ENCODE data around the gene POMGNT1.

POMGNT1 gene

DNA sequence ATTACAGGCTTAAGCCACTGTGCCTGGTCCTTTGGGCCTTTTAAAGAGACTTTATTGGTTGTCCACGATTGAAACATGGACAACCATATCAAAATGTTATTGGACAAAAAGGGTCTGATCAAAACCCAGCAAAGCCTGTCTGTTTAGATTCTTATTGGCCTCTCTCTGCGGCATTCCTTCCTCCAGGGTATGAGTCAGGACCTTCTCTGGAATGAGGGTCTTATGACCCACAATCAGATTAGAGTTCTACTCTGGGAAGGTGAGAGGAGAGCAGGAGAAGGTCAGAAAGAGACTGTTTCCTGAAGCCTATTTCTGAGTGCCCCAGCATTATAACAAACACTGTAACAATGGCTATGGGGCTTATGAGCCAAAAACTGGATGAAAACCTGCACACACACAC, 12.8 kb upstream of the POMGNT1 start:
- TF ChIP-seq, protein P1, sequence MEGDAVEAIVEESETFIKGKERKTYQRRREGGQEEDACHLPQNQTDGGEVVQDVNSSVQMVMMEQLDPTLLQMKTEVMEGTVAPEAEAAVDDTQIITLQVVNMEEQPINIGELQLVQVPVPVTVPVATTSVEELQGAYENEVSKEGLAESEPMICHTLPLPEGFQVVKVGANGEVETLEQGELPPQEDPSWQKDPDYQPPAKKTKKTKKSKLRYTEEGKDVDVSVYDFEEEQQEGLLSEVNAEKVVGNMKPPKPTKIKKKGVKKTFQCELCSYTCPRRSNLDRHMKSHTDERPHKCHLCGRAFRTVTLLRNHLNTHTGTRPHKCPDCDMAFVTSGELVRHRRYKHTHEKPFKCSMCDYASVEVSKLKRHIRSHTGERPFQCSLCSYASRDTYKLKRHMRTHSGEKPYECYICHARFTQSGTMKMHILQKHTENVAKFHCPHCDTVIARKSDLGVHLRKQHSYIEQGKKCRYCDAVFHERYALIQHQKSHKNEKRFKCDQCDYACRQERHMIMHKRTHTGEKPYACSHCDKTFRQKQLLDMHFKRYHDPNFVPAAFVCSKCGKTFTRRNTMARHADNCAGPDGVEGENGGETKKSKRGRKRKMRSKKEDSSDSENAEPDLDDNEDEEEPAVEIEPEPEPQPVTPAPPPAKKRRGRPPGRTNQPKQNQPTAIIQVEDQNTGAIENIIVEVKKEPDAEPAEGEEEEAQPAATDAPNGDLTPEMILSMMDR (IDR thresholded peaks at IDR 0.05; ENCODE audit: low read depth, low read length, missing control alignments), result no peak
- H3K4me3 ChIP-seq (ENCODE audit: low read depth, low read length), result no peak overlapping the region
- H3K36me3 ChIP-seq (replicated peaks), result no peaks in the 10 kb centered on the region
- DNase-seq, result no peak
- in situ Hi-C loops (cut with HindIII; ENCODE audit: low pct_ligation_motif_present, low sequenced_read_pairs), result no loop called here
- no peaks in the 10 kb centered on the region for H3K27me3 ChIP-seq (replicated peaks)
- H3K27ac ChIP-seq, result no peak overlapping the region

GRCh38 chr1:46210561-46210960, 12.3 kb upstream of the POMGNT1 start:
- H3K27ac ChIP-seq, result no peak overlapping the region
- in situ Hi-C loops (cut with HindIII; ENCODE audit: low pct_ligation_motif_present, low sequenced_read_pairs), result no loop called here
- no peaks in the 10 kb centered on the region for H3K36me3 ChIP-seq (replicated peaks)
- TF ChIP-seq, protein P1 (IDR thresholded peaks at IDR 0.05; ENCODE audit: low read depth, low read length, missing control alignments), result no peak
- no peak overlapping the region for H3K4me3 ChIP-seq (ENCODE audit: low read depth, low read length)
- no peaks in the 10 kb centered on the region for H3K27me3 ChIP-seq (replicated peaks)
- no peak for DNase-seq

GRCh38 chr1:46206399-46206798, 8.2 kb upstream of the POMGNT1 start:
- in situ Hi-C loops (cut with HindIII; ENCODE audit: low pct_ligation_motif_present, low sequenced_read_pairs), result no loop called here
- no peak overlapping the region for H3K4me3 ChIP-seq (ENCODE audit: low read depth, low read length)

DNA sequence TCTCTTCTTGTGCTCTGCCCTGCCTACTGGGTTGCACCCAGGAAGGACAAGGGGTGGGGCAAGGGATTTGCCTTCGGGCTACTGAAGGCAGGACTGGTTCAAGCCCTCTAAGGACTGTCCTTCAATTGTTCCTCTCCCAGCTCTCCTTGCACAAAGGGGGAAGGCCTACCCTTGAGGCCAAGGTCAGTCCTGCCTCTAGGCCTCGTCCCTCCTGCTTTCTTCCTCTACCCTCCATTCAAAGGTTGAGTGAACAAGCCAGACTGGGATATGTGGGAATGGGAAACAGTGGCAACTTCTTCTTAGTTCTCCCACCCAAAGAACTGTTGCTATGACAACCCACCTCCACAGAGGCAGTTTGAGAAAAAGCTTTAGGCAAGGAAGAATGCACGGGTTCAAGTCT, 7.6 kb upstream of the POMGNT1 start:
- TF ChIP-seq, protein P1 (IDR thresholded peaks at IDR 0.05; ENCODE audit: low read depth, low read length, missing control alignments), result no peak
- H3K36me3 ChIP-seq (replicated peaks), result no peaks in the 10 kb centered on the region
- in situ Hi-C loops (cut with HindIII; ENCODE audit: low pct_ligation_motif_present, low sequenced_read_pairs), result no loop called here
- H3K27ac ChIP-seq, result no peak overlapping the region
- H3K27me3 ChIP-seq (replicated peaks), result no peaks in the 10 kb centered on the region
- no peak for DNase-seq
- no peak overlapping the region for H3K4me3 ChIP-seq (ENCODE audit: low read depth, low read length)

More at GRCh38 chr1:46206399-46206798, 8.2 kb upstream of the POMGNT1 start:
- H3K27ac ChIP-seq, result no peak overlapping the region
- no peak for DNase-seq
- TF ChIP-seq, protein P1 (IDR thresholded peaks at IDR 0.05; ENCODE audit: low read depth, low read length, missing control alignments), result no peak
- H3K27me3 ChIP-seq (replicated peaks), result no peaks in the 10 kb centered on the region
- no peaks in the 10 kb centered on the region for H3K36me3 ChIP-seq (replicated peaks)

DNA sequence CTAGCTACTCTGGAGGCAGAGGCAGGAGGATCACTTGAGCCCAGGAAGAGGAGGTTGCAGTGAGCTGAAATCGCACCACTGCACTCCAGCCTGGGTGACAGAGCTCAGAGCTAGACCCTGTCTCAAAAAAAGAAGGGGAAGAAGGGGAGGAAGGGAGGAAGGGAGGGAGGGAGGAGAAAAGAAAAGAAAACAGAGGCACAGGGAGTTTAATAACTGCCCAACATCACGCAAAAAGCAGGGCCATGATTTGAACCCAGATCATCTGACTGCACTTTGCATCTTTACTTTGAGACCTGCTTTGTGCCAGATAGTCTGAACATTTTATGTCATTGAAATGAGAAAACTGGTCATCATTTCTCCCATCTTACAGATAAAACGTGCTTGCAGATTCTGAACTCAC, 6.9 kb upstream of the POMGNT1 start:
- no peaks in the 10 kb centered on the region for H3K36me3 ChIP-seq (replicated peaks)
- no peak overlapping the region for H3K4me3 ChIP-seq (ENCODE audit: low read depth, low read length)
- in situ Hi-C loops (cut with HindIII; ENCODE audit: low pct_ligation_motif_present, low sequenced_read_pairs), result no loop called here
- H3K27me3 ChIP-seq (replicated peaks), result no peaks in the 10 kb centered on the region
- DNase-seq, result no peak
- TF ChIP-seq, protein P1 (IDR thresholded peaks at IDR 0.05; ENCODE audit: low read depth, low read length, missing control alignments), result no peak
- H3K27ac ChIP-seq, result no peak overlapping the region

GRCh38 chr1:46204406-46204742, 6.1 kb upstream of the POMGNT1 start:
- Histone ChIP-seq H3K4me3 (ENCODE audit: low read depth, low read length) (peak overlapping the region; percentile 79), H3K36me3 (replicated peaks) (no peaks in the 10 kb centered on the region), H3K27ac (no peak overlapping the region), H3K27me3 (replicated peaks) (no peaks in the 10 kb centered on the region)
- DNase-seq, result no peak
- TF ChIP-seq, protein P1 (IDR thresholded peaks at IDR 0.05; ENCODE audit: low read depth, low read length, missing control alignments), result no peak
- in situ Hi-C loops (cut with HindIII; ENCODE audit: low pct_ligation_motif_present, low sequenced_read_pairs), result no loop called here
